Trophoblast cell (in vitro differentiated cells and primary cell): ENCODE data around the gene ABCG1.

Experiments used
- DNase-seq, 2 donors: peaks; one replicate each; pipeline ENCODE4 v3.0.0-alpha.2; 2016
- H2AFZ ChIP-seq: 2 replicates; pipeline ENCODE4 v1.6.1; 2013; ENCODE audit warnings: low read length, moderate library complexity, mild to moderate bottlenecking; ENCODE audit not compliant: insufficient read depth, poor library complexity
- H2AK5ac ChIP-seq: 2 replicates; pipeline ENCODE4 v1.6.1; 2013; ENCODE audit warnings: mild to moderate bottlenecking, low read length
- H2BK120ac ChIP-seq: 2 replicates; pipeline ENCODE4 v1.6.1; 2013; ENCODE audit warnings: low read length, mild to moderate bottlenecking, moderate library complexity; ENCODE audit not compliant: insufficient read depth, poor library complexity
- H2BK12ac ChIP-seq: 2 replicates; pipeline ENCODE4 v1.6.1; 2013; ENCODE audit warnings: mild to moderate bottlenecking, low read length, moderate library complexity
- H2BK5ac ChIP-seq: 2 replicates; pipeline ENCODE4 v1.6.1; 2013; ENCODE audit warnings: low read length, low read depth, moderate library complexity, mild to moderate bottlenecking; ENCODE audit not compliant: poor library complexity
- H3K14ac ChIP-seq: 2 replicates; pipeline ENCODE4 v1.6.1; 2013; ENCODE audit warnings: mild to moderate bottlenecking, low read length
- H3K18ac ChIP-seq: 2 replicates; pipeline ENCODE4 v1.6.1; 2013; ENCODE audit warnings: mild to moderate bottlenecking, low read length
- H3K23ac ChIP-seq: 2 replicates; pipeline ENCODE4 v1.6.1; 2013; ENCODE audit warnings: low read length
- H3K27ac ChIP-seq: 2 replicates; pipeline ENCODE4 v1.5.1; 2013; ENCODE audit warnings: low read depth, mild to moderate bottlenecking, inconsistent platforms, low read length, moderate library complexity
- H3K27me3 ChIP-seq: 2 replicates; pipeline ENCODE4 v1.6.1; 2013; ENCODE audit warnings: inconsistent platforms, mild to moderate bottlenecking, low read length, moderate library complexity; ENCODE audit not compliant: insufficient read depth
- H3K36me3 ChIP-seq, 2 experiments: 1 replicate in 1 of 2; 2 replicates in 1 of 2; pipeline ENCODE4 v1.6.1; 2013; ENCODE audit warnings: low read length in 2 of 2, mild to moderate bottlenecking in 2 of 2, moderate library complexity in 1 of 2; ENCODE audit not compliant: insufficient read depth in 2 of 2, control insufficient read depth in 1 of 2
- H3K4ac ChIP-seq: 2 replicates; pipeline ENCODE4 v1.6.1; 2013; ENCODE audit warnings: low read depth, mild to moderate bottlenecking, low read length, moderate library complexity
- H3K4me1 ChIP-seq, 2 experiments: 1 replicate in 1 of 2; 2 replicates in 1 of 2; pipeline ENCODE4 v1.6.1; 2013; ENCODE audit warnings: low read length in 2 of 2, mild to moderate bottlenecking in 2 of 2, moderate library complexity in 1 of 2; ENCODE audit not compliant: insufficient read depth in 2 of 2, control insufficient read depth in 1 of 2
- H3K4me2 ChIP-seq: 2 replicates; pipeline ENCODE4 v1.6.1; 2013; ENCODE audit warnings: inconsistent platforms, mild to moderate bottlenecking, low read length, moderate library complexity
- H3K4me3 ChIP-seq: 2 replicates; pipeline ENCODE4 v1.5.1; 2013; ENCODE audit warnings: mild to moderate bottlenecking, low read depth, low read length, inconsistent platforms
- H3K79me1 ChIP-seq: one replicate; pipeline ENCODE4 v1.6.1; 2013; ENCODE audit warnings: low read length
- H3K79me2 ChIP-seq: 2 replicates; pipeline ENCODE4 v1.6.1; 2013; ENCODE audit warnings: low read length, mild to moderate bottlenecking; ENCODE audit not compliant: control insufficient read depth, insufficient read depth, poor library complexity
- H3K9ac ChIP-seq: 2 replicates; pipeline ENCODE4 v1.6.1; 2013; ENCODE audit warnings: mild to moderate bottlenecking, low read length
- H3K9me3 ChIP-seq: 2 replicates; pipeline ENCODE4 v1.6.1; 2013; ENCODE audit warnings: low read depth, mild to moderate bottlenecking, control low read depth, inconsistent platforms, low read length; ENCODE audit not compliant: insufficient read depth
- H4K12ac ChIP-seq: 2 replicates; pipeline ENCODE4 v1.6.1; 2013; ENCODE audit warnings: low read depth, mild to moderate bottlenecking, low read length, moderate library complexity
- H4K8ac ChIP-seq: 2 replicates; pipeline ENCODE4 v1.6.1; 2013; ENCODE audit warnings: low read depth, mild to moderate bottlenecking, low read length, moderate library complexity
- H4K91ac ChIP-seq: one replicate; pipeline ENCODE4 v1.6.1; 2013; ENCODE audit warnings: low read depth, mild to moderate bottlenecking, low read length, moderate library complexity
- WGBS: extraction: QIAGEN DNeasy Blood & Tissue Kit; methylation state at CpG from one replicate; pipeline ENCODE4 v1.1.7; 2013; ENCODE audit warnings: missing lambda C conversion rate; ENCODE audit not compliant: insufficient read length, insufficient coverage; ENCODE audit errors: extremely low coverage; 5-methylcytosine and 5-hydroxymethylcytosine counted together

ABCG1 gene

DNA sequence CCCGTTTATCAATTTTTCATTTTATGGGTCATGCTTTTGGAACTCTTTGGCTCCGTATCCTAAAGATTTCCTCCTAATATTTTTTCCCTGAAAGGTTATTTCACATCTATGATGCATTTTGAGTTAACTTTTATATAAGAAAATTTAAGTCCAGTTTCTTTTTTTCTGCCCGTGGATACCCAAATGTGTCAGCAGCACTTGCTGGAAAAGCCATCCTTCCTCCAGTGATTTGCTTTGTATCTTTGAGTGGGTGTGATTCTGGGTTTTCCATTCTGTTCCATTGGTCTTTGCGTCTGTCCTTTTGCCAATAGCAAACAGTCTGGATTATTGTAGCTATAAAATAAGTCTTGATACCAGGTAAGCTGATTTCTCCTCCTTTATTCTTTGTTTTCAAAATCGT lies 15.6 kb upstream of the ABCG1 start:
- H3K4ac ChIP-seq = no peak overlapping the region
- no peaks in the 10 kb centered on the region for H3K79me1 ChIP-seq
- no peak overlapping the region for H3K14ac ChIP-seq
- H3K9ac ChIP-seq = no peak overlapping the region
- H3K27me3 ChIP-seq = no peaks in the 10 kb centered on the region
- H2BK120ac ChIP-seq = no peak overlapping the region
- no peak overlapping the region for H3K27ac ChIP-seq
- no peak overlapping the region for H4K8ac ChIP-seq
- H3K23ac ChIP-seq = no peak overlapping the region
- H2AFZ ChIP-seq = no peak overlapping the region
- no peak overlapping the region for H2AK5ac ChIP-seq
- H3K18ac ChIP-seq = no peak overlapping the region
- no peaks in the 10 kb centered on the region for H3K36me3 ChIP-seq
- WGBS = no CpG with 5 or more reads among the region's 5 CpGs
- DNase-seq = no peak
- no peaks in the 10 kb centered on the region for H3K79me2 ChIP-seq
- H3K4me2 ChIP-seq = no peak overlapping the region
- no peak overlapping the region for H2BK5ac ChIP-seq
- H4K91ac ChIP-seq = no peak overlapping the region
- H3K4me3 ChIP-seq = no peak overlapping the region
- no peaks in the 10 kb centered on the region for H3K4me1 ChIP-seq
- H4K12ac ChIP-seq = no peak overlapping the region
- H2BK12ac ChIP-seq = no peak overlapping the region
- H3K9me3 ChIP-seq = no peaks in the 10 kb centered on the region

DNA sequence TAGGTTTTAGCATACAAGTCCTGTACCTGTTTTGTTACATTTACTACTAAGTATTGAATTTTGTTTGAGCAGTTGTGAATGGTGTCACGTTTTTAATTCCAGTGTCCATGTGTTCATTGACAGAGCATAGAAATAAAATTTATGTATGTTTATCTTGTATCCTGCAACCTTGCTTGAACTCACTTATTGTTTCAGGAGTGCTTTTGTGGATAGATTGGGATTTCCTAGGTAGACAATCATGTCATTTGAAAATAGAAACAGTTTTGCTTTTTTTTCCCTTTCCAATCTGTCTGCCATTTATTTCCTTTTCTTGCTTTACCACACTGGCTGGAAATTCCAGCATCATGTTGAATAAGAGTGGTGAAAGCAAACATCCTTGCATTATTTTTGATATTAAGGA lies 15.0 kb upstream of the ABCG1 start:
- H4K8ac ChIP-seq = no peak overlapping the region
- H3K79me2 ChIP-seq = no peaks in the 10 kb centered on the region
- H3K27me3 ChIP-seq = no peaks in the 10 kb centered on the region
- no peak overlapping the region for H3K4ac ChIP-seq
- no peak overlapping the region for H2AFZ ChIP-seq
- peaks cover 2% of the 10 kb centered on the region in 2 experiments for H3K4me1 ChIP-seq
- H3K36me3 ChIP-seq = no peaks in the 10 kb centered on the region
- H2BK5ac ChIP-seq = no peak overlapping the region
- no peak for DNase-seq
- H3K9me3 ChIP-seq = no peaks in the 10 kb centered on the region
- peaks cover 1% of the 10 kb centered on the region for H3K79me1 ChIP-seq
- H2BK120ac ChIP-seq = no peak overlapping the region
- no peak overlapping the region for H2AK5ac ChIP-seq
- H3K4me2 ChIP-seq = no peak overlapping the region
- no peak overlapping the region for H3K14ac ChIP-seq
- H3K9ac ChIP-seq = no peak overlapping the region
- H2BK12ac ChIP-seq = no peak overlapping the region
- H3K18ac ChIP-seq = no peak overlapping the region
- no peak overlapping the region for H4K91ac ChIP-seq
- no peak overlapping the region for H3K4me3 ChIP-seq
- H3K27ac ChIP-seq = no peak overlapping the region
- WGBS = no CpG with 5 or more reads among the region's 1 CpG
- H3K23ac ChIP-seq = no peak overlapping the region
- H4K12ac ChIP-seq = no peak overlapping the region

DNA sequence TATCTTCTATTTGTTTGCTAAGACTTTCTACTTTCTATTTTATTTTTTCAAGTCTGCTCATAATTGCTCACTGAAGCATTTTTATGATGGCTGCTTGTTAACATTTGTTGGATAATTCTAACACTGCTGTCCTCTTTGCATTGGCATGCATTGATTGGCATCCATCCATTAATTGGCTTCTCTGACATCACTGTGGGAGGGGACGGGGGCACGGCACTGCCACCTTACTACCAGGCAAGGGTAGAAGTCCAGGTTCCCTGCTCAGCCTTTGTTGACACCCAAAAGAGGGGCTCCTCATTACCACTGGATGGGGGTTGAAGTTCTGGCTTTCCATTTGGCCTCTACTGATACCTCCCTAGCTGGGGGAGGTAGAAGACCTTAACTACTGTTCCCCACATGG lies 11.5 kb upstream of the ABCG1 start:
- H4K12ac ChIP-seq = no peak overlapping the region
- H3K4ac ChIP-seq = no peak overlapping the region
- H3K14ac ChIP-seq = no peak overlapping the region
- H3K79me1 ChIP-seq = peaks cover 3% of the 10 kb centered on the region
- H3K4me1 ChIP-seq = peaks cover 6 to 10% of the 10 kb centered on the region in 2 experiments
- H3K9ac ChIP-seq = no peak overlapping the region
- no peak overlapping the region for H3K18ac ChIP-seq
- H3K27ac ChIP-seq = no peak overlapping the region
- H3K4me2 ChIP-seq = no peak overlapping the region
- no peak overlapping the region for H2BK12ac ChIP-seq
- no peaks in the 10 kb centered on the region for H3K36me3 ChIP-seq
- H3K27me3 ChIP-seq = no peaks in the 10 kb centered on the region
- H4K91ac ChIP-seq = no peak overlapping the region
- no peak overlapping the region for H4K8ac ChIP-seq
- H2AFZ ChIP-seq = no peak overlapping the region
- no peak for DNase-seq
- no CpG with 5 or more reads among the region's 2 CpGs for WGBS
- no peak overlapping the region for H3K4me3 ChIP-seq
- H3K23ac ChIP-seq = no peak overlapping the region
- peaks cover 4% of the 10 kb centered on the region for H3K9me3 ChIP-seq
- no peak overlapping the region for H2AK5ac ChIP-seq
- no peak overlapping the region for H2BK120ac ChIP-seq
- H3K79me2 ChIP-seq = no peaks in the 10 kb centered on the region
- no peak overlapping the region for H2BK5ac ChIP-seq

DNA sequence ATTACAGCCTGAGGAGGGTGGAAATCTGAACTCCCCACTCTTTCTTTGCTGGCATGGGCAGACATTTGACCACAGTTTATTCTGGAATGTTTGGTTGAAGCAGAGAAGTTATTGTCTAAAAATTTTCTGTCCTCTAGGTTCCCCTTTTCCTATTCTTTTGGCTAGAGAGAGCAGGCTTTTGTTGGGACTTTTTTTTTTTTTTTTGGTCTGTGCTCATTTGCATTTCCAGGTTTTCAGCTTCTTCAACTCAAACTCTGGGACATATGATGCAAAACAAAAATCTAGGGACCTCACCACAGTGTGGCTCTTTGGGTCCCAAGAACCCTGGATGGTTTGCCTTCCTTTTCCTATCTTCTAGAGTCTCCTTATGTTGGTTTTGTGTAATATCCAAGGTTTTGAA lies 10.9 kb upstream of the ABCG1 start:
- no peak overlapping the region for H3K27ac ChIP-seq
- no peak overlapping the region for H2AK5ac ChIP-seq
- no peak overlapping the region for H2BK12ac ChIP-seq
- no peak for DNase-seq
- no peaks in the 10 kb centered on the region for H3K27me3 ChIP-seq
- H3K4me3 ChIP-seq = no peak overlapping the region
- peaks cover 3% of the 10 kb centered on the region for H3K79me1 ChIP-seq
- H3K18ac ChIP-seq = no peak overlapping the region
- H4K91ac ChIP-seq = no peak overlapping the region
- peaks cover 4% of the 10 kb centered on the region for H3K9me3 ChIP-seq
- no peak overlapping the region for H4K12ac ChIP-seq
- no peak overlapping the region for H3K14ac ChIP-seq
- H3K4me1 ChIP-seq = peaks cover 6 to 10% of the 10 kb centered on the region in 2 experiments
- no peak overlapping the region for H2BK120ac ChIP-seq
- H4K8ac ChIP-seq = no peak overlapping the region
- H3K4ac ChIP-seq = no peak overlapping the region
- no peaks in the 10 kb centered on the region for H3K79me2 ChIP-seq
- H3K36me3 ChIP-seq = no peaks in the 10 kb centered on the region
- no peak overlapping the region for H2BK5ac ChIP-seq
- H3K23ac ChIP-seq = no peak overlapping the region
- H3K9ac ChIP-seq = no peak overlapping the region
- no peak overlapping the region for H3K4me2 ChIP-seq
- no peak overlapping the region for H2AFZ ChIP-seq
